ENCODE results near the gene MYH3.
A peak's percentile ranks its signal among the peaks of the same experiment; 100 is the strongest.

Gene MYH3

GRCh38 chr17:10606110-10606509 lies 51.0 kb downstream of the MYH3 start:
- WGBS: 100% methylated on average over 1 of the region's 3 CpGs
- H3K23ac ChIP-seq (ENCODE audit: low read length in 2 of 2): no peak overlapping the region
- H4K8ac ChIP-seq (ENCODE audit: low read length): no peak overlapping the region

GRCh38 chr17:10605221-10605783 lies 51.8 kb downstream of the MYH3 start:
- 87% methylated on average over 5 of the region's 5 CpGs for whole genome bisulfite sequencing
- H2BK5ac ChIP-seq (ENCODE audit: low read depth, low read length, poor library complexity, severe bottlenecking): no peak overlapping the region
- no peak overlapping the region for H4K91ac ChIP-seq (ENCODE audit: low read length)
- no peak overlapping the region for H4K8ac ChIP-seq (ENCODE audit: low read length)
- no peak overlapping the region for H3K27ac ChIP-seq (ENCODE audit: low read length, poor library complexity, severe bottlenecking)
- no peak overlapping the region for H2AFZ ChIP-seq (ENCODE audit: low read depth, low read length)
- no peak overlapping the region for H2AK5ac ChIP-seq (ENCODE audit: low read length, severe bottlenecking)
- peaks cover 3 to 9% of the 10 kb centered on the region in 2 experiments for H3K27me3 ChIP-seq (ENCODE audit: control insufficient read depth in 1 of 2, insufficient read depth in 1 of 2, low read length in 2 of 2)
- no peak overlapping the region for H3K14ac ChIP-seq (ENCODE audit: low read length in 2 of 2)
- no peaks in the 10 kb centered on the region for H3K4me1 ChIP-seq (ENCODE audit: control insufficient read depth, insufficient read depth, low read depth, low read length)
- no peak overlapping the region for H2BK15ac ChIP-seq (ENCODE audit: low read depth, poor library complexity, severe bottlenecking)
- no peaks in the 10 kb centered on the region for H3K9me3 ChIP-seq (ENCODE audit: control insufficient read depth, low read length)
- H3K4me2 ChIP-seq (ENCODE audit: low read length, poor library complexity, severe bottlenecking): no peak overlapping the region
- no peak overlapping the region for H3K4ac ChIP-seq (ENCODE audit: low read depth in 1 of 2, low read length in 2 of 2)
- no peak overlapping the region for H3K9ac ChIP-seq (ENCODE audit: low read length)
- H2BK120ac ChIP-seq (ENCODE audit: low read depth, low read length): no peak overlapping the region
- H3K18ac ChIP-seq (ENCODE audit: low read depth in 1 of 2, low read length in 2 of 2): no peak overlapping the region
- H3K4me3 ChIP-seq (ENCODE audit: insufficient read depth in 1 of 2, low read depth in 1 of 2, low read length in 2 of 2): no peak overlapping the region
- H3K23ac ChIP-seq (ENCODE audit: low read length in 2 of 2): no peak overlapping the region
- H3K36me3 ChIP-seq (ENCODE audit: control insufficient read depth in 1 of 2, insufficient read depth in 2 of 2, low read depth in 1 of 2, low read length in 2 of 2): no peaks in the 10 kb centered on the region
- no peak overlapping the region for H2BK12ac ChIP-seq (ENCODE audit: low read length in 2 of 2)
- DNase-seq: no peak
- no peaks in the 10 kb centered on the region for H3K79me1 ChIP-seq (replicated peaks; ENCODE audit: low read length, poor library complexity, severe bottlenecking)

More at GRCh38 chr17:10606110-10606509, 51.0 kb downstream of the MYH3 start:
- no peak overlapping the region for H2BK15ac ChIP-seq (ENCODE audit: low read depth, poor library complexity, severe bottlenecking)
- H3K79me1 ChIP-seq (replicated peaks; ENCODE audit: low read length, poor library complexity, severe bottlenecking): no peaks in the 10 kb centered on the region
- no peak overlapping the region for H4K91ac ChIP-seq (ENCODE audit: low read length)
- no peak overlapping the region for H2BK12ac ChIP-seq (ENCODE audit: low read length in 2 of 2)
- no peak overlapping the region for H3K4ac ChIP-seq (ENCODE audit: low read depth in 1 of 2, low read length in 2 of 2)
- no peak overlapping the region for H3K4me2 ChIP-seq (ENCODE audit: low read length, poor library complexity, severe bottlenecking)
- no peaks in the 10 kb centered on the region for H3K36me3 ChIP-seq (ENCODE audit: control insufficient read depth in 1 of 2, insufficient read depth in 2 of 2, low read depth in 1 of 2, low read length in 2 of 2)
- no peak overlapping the region for H3K9ac ChIP-seq (ENCODE audit: low read length)
- H2BK120ac ChIP-seq (ENCODE audit: low read depth, low read length): no peak overlapping the region
- H3K27ac ChIP-seq (ENCODE audit: low read length, poor library complexity, severe bottlenecking): no peak overlapping the region
- no peaks in the 10 kb centered on the region for H3K9me3 ChIP-seq (ENCODE audit: control insufficient read depth, low read length)
- no peak overlapping the region for H3K18ac ChIP-seq (ENCODE audit: low read depth in 1 of 2, low read length in 2 of 2)
- no peaks in the 10 kb centered on the region for H3K4me1 ChIP-seq (ENCODE audit: control insufficient read depth, insufficient read depth, low read depth, low read length)
- H3K4me3 ChIP-seq (ENCODE audit: insufficient read depth in 1 of 2, low read depth in 1 of 2, low read length in 2 of 2): no peak overlapping the region
- H3K14ac ChIP-seq (ENCODE audit: low read length in 2 of 2): no peak overlapping the region
- H3K27me3 ChIP-seq (ENCODE audit: control insufficient read depth in 1 of 2, insufficient read depth in 1 of 2, low read length in 2 of 2): peaks cover 3 to 9% of the 10 kb centered on the region in 2 experiments
- DNase-seq: no peak
- H2BK5ac ChIP-seq (ENCODE audit: low read depth, low read length, poor library complexity, severe bottlenecking): no peak overlapping the region
- no peak overlapping the region for H2AFZ ChIP-seq (ENCODE audit: low read depth, low read length)
- no peak overlapping the region for H2AK5ac ChIP-seq (ENCODE audit: low read length, severe bottlenecking)

DNA sequence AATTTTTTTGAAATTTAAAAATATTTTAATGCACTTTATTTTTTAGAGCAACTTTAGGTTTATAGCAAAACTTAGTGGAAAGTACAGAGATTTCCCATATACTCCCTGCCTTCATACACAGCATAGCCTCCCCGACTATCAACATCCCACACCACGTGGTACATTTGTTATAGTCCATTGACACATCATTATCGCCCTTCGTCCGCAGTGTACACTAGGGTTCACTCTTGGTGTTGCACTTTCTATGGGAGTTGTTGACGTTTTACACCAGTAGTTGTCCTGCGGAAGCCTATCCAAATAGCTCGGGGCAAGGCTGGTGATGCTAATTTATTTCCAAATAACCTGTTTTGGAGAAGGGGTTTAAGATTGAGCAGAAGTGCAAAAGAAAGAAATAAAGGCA lies 52.6 kb downstream of the MYH3 start:
- Histone ChIP-seq H4K91ac (ENCODE audit: low read length) (no peak overlapping the region), H2BK15ac (ENCODE audit: low read depth, poor library complexity, severe bottlenecking) (no peak overlapping the region), H3K4me1 (ENCODE audit: control insufficient read depth, insufficient read depth, low read depth, low read length) (no peaks in the 10 kb centered on the region), H3K9me3 (ENCODE audit: control insufficient read depth, low read length) (no peaks in the 10 kb centered on the region), H3K9ac (ENCODE audit: low read length) (no peak overlapping the region), H3K23ac (ENCODE audit: low read length in 2 of 2) (no peak overlapping the region), H2AFZ (ENCODE audit: low read depth, low read length) (no peak overlapping the region), H2AK5ac (ENCODE audit: low read length, severe bottlenecking) (no peak overlapping the region), H3K27me3 (ENCODE audit: control insufficient read depth in 1 of 2, insufficient read depth in 1 of 2, low read length in 2 of 2) (peaks cover 3 to 9% of the 10 kb centered on the region in 2 experiments), H3K4me2 (ENCODE audit: low read length, poor library complexity, severe bottlenecking) (no peak overlapping the region), H3K4ac (ENCODE audit: low read depth in 1 of 2, low read length in 2 of 2) (no peak overlapping the region), H2BK12ac (ENCODE audit: low read length in 2 of 2) (no peak overlapping the region), H2BK120ac (ENCODE audit: low read depth, low read length) (no peak overlapping the region), H3K18ac (ENCODE audit: low read depth in 1 of 2, low read length in 2 of 2) (no peak overlapping the region), H3K79me1 (replicated peaks; ENCODE audit: low read length, poor library complexity, severe bottlenecking) (no peaks in the 10 kb centered on the region), H3K14ac (ENCODE audit: low read length in 2 of 2) (no peak overlapping the region), H3K36me3 (ENCODE audit: control insufficient read depth in 1 of 2, insufficient read depth in 2 of 2, low read depth in 1 of 2, low read length in 2 of 2) (no peaks in the 10 kb centered on the region), H3K4me3 (ENCODE audit: insufficient read depth in 1 of 2, low read depth in 1 of 2, low read length in 2 of 2) (no peak overlapping the region), H2BK5ac (ENCODE audit: low read depth, low read length, poor library complexity, severe bottlenecking) (no peak overlapping the region), H3K27ac (ENCODE audit: low read length, poor library complexity, severe bottlenecking) (no peak overlapping the region), H4K8ac (ENCODE audit: low read length) (no peak overlapping the region)
- no peak for DNase-seq
- 97% methylated on average over 8 of the region's 8 CpGs for WGBS

DNA sequence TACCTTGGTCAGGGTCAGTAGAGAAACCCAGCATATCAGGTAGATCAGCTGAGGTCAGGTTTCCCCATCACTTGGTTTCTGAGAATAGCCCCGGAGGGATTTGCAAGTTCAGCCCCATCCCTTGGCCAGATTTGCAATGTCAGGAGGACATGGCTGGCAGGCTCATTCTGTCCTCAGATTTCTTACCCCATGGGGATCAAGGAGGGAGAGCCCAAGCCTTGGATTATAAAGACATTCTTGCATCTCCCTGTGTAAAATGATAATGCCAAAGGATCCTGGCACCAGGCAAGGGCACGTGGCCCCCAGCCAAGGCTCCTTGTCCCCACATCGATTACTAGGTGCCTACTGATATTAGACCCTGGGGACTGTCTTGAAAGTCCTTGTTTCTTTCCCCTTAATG lies 53.2 kb downstream of the MYH3 start:
- no peak overlapping the region for H3K18ac ChIP-seq (ENCODE audit: low read depth in 1 of 2, low read length in 2 of 2)
- no peak overlapping the region for H4K8ac ChIP-seq (ENCODE audit: low read length)
- no peak overlapping the region for H2BK5ac ChIP-seq (ENCODE audit: low read depth, low read length, poor library complexity, severe bottlenecking)
- no peak overlapping the region for H3K23ac ChIP-seq (ENCODE audit: low read length in 2 of 2)
- no peaks in the 10 kb centered on the region for H3K4me1 ChIP-seq (ENCODE audit: control insufficient read depth, insufficient read depth, low read depth, low read length)
- no peak for DNase-seq
- peaks cover 3 to 9% of the 10 kb centered on the region in 2 experiments for H3K27me3 ChIP-seq (ENCODE audit: control insufficient read depth in 1 of 2, insufficient read depth in 1 of 2, low read length in 2 of 2)
- H2BK15ac ChIP-seq (ENCODE audit: low read depth, poor library complexity, severe bottlenecking): no peak overlapping the region
- no peak overlapping the region for H2BK120ac ChIP-seq (ENCODE audit: low read depth, low read length)
- no peak overlapping the region for H3K27ac ChIP-seq (ENCODE audit: low read length, poor library complexity, severe bottlenecking)
- H3K9ac ChIP-seq (ENCODE audit: low read length): no peak overlapping the region
- WGBS: 80% methylated on average over 3 of the region's 3 CpGs
- peak overlapping the region in 1 of 2 experiments; percentile 64 for H3K14ac ChIP-seq (ENCODE audit: low read length in 2 of 2)
- H3K36me3 ChIP-seq (ENCODE audit: control insufficient read depth in 1 of 2, insufficient read depth in 2 of 2, low read depth in 1 of 2, low read length in 2 of 2): no peaks in the 10 kb centered on the region
- H4K91ac ChIP-seq (ENCODE audit: low read length): no peak overlapping the region
- H2AFZ ChIP-seq (ENCODE audit: low read depth, low read length): no peak overlapping the region
- no peak overlapping the region for H3K4me3 ChIP-seq (ENCODE audit: insufficient read depth in 1 of 2, low read depth in 1 of 2, low read length in 2 of 2)
- H3K4me2 ChIP-seq (ENCODE audit: low read length, poor library complexity, severe bottlenecking): no peak overlapping the region
- no peaks in the 10 kb centered on the region for H3K9me3 ChIP-seq (ENCODE audit: control insufficient read depth, low read length)
- no peaks in the 10 kb centered on the region for H3K79me1 ChIP-seq (replicated peaks; ENCODE audit: low read length, poor library complexity, severe bottlenecking)
- H2BK12ac ChIP-seq (ENCODE audit: low read length in 2 of 2): no peak overlapping the region
- no peak overlapping the region for H3K4ac ChIP-seq (ENCODE audit: low read depth in 1 of 2, low read length in 2 of 2)
- no peak overlapping the region for H2AK5ac ChIP-seq (ENCODE audit: low read length, severe bottlenecking)

Measured in mesenchymal stem cell (in vitro differentiated cells and primary cell).